ENCODE results near the gene NSD1.

DNA sequence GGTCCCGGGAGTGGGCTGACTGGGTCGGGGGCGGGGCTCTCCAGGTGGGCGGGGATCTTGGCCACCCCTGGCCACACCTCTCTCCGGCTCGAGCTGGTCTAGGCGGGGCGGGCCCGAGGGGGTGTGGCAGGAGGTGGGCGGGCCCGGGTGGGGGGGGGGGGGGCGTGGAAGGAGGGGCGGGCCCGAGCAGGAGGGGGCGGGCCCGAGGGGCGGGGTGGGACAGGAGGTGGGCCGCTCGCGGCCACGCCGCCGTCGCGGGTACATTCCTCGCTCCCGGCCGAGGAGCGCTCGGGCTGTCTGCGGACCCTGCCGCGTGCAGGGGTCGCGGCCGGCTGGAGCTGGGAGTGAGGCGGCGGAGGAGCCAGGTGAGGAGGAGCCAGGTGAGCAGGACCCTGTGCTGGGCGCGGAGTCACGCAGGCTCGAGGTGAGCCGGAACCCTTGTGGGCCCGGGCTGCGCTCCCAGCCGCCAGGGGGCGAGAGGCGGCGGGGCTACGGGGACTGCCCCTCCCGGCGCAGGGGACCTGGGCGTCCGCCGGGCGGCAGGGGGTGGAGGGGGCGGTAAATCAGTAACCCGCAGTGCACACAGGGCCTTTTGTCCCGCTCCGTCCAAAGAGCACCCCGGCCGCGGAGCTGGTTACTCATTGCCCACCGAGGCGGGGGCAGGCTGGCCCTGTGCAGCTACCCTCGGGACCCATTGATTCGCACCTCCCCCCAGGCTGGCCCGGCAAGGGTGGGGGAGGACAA is 46.7 kb upstream of the NSD1 start, which contains the start of gene FGFR4:
- TF ChIP-seq, protein P1, sequence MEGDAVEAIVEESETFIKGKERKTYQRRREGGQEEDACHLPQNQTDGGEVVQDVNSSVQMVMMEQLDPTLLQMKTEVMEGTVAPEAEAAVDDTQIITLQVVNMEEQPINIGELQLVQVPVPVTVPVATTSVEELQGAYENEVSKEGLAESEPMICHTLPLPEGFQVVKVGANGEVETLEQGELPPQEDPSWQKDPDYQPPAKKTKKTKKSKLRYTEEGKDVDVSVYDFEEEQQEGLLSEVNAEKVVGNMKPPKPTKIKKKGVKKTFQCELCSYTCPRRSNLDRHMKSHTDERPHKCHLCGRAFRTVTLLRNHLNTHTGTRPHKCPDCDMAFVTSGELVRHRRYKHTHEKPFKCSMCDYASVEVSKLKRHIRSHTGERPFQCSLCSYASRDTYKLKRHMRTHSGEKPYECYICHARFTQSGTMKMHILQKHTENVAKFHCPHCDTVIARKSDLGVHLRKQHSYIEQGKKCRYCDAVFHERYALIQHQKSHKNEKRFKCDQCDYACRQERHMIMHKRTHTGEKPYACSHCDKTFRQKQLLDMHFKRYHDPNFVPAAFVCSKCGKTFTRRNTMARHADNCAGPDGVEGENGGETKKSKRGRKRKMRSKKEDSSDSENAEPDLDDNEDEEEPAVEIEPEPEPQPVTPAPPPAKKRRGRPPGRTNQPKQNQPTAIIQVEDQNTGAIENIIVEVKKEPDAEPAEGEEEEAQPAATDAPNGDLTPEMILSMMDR (IDR thresholded peaks at IDR 0.05) = peak in 2 of 3 donors; percentile 37 to 49
- no peak for TF ChIP-seq POLR2A (IDR thresholded peaks at IDR 0.05)
